Head of caudate nucleus (tissue), 42 donors: ENCODE measurements around the gene SLC45A1.

Source experiments
- DNase-seq, 42 donors: peaks; one replicate each; pipeline versions ENCODE4 v3.0.0 to v3.0.0-alpha.2; 2020 to 2021; ENCODE audit warnings: mixed read lengths in 7 of 42
- intact Hi-C: fragments of 100-400 bp; cut with DNase I; formaldehyde crosslinking; loops from one replicate; pipeline ENCODE4 v1.15.0; 2022

The SLC45A1 gene

GRCh38 chr1:8303141-8303540 lies 14.8 kb upstream of the SLC45A1 start:
- intact Hi-C loops, result no loop called here
- DNase-seq, result no peak

- no peak for DNase-seq
- intact Hi-C loops, result no loop called here
Measured at GRCh38 chr1:8303876-8304275, 14.0 kb upstream of the SLC45A1 start.

GRCh38 chr1:8307628-8308027 lies 10.3 kb upstream of the SLC45A1 start:
- intact Hi-C loops, result no loop called here
- DNase-seq, result peak in 1 of 42 donors; percentile 12

GRCh38 chr1:8311068-8311718 lies 6.7 kb upstream of the SLC45A1 start:
- intact Hi-C loops, result no loop called here
- DNase-seq, result no peak

- intact Hi-C loops, result no loop called here
- DNase-seq, result no peak
Measured at GRCh38 chr1:8312235-8313218, 5.4 kb upstream of the SLC45A1 start.

GRCh38 chr1:8313231-8313630 lies 4.7 kb upstream of the SLC45A1 start:
- intact Hi-C loops, result no loop called here
- no peak for DNase-seq

GRCh38 chr1:8314346-8315280 lies 3.3 kb upstream of the SLC45A1 start:
- intact Hi-C loops, result no loop called here
- peak; percentile 53 to 92 (median 79) for DNase-seq

GRCh38 chr1:8315573-8316475 lies 2.1 kb upstream of the SLC45A1 start:
- no peak for DNase-seq
- intact Hi-C loops, result loop anchor here (2.0 kb wide), 1 partner anchor 287 kb away; no protein-coding TSS in a partner anchor

- peak in 13 of 42 donors; percentile 8 to 51 (median 25) for DNase-seq
- intact Hi-C loops, result no loop called here
Measured at GRCh38 chr1:8318436-8318835, 522 bp downstream of the SLC45A1 start.

GRCh38 chr1:8321612-8322011 lies 3.7 kb downstream of the SLC45A1 start:
- intact Hi-C loops, result no loop called here

GRCh38 chr1:8323706-8324105 lies 5.8 kb downstream of the SLC45A1 start:
- intact Hi-C loops, result no loop called here
- no peak for DNase-seq

More at GRCh38 chr1:8321612-8322011, 3.7 kb downstream of the SLC45A1 start:
- DNase-seq, result no peak

GRCh38 chr1:8324176-8324810 lies 6.4 kb downstream of the SLC45A1 start:
- intact Hi-C loops, result no loop called here
- DNase-seq, result no peak

GRCh38 chr1:8325771-8326170 lies 7.9 kb downstream of the SLC45A1 start:
- DNase-seq, result no peak
- intact Hi-C loops, result no loop called here

GRCh38 chr1:8326265-8326664 lies 8.4 kb downstream of the SLC45A1 start:
- DNase-seq, result no peak

GRCh38 chr1:8328271-8328670 lies 10.4 kb downstream of the SLC45A1 start:
- DNase-seq, result no peak
- intact Hi-C loops, result no loop called here

More at GRCh38 chr1:8326265-8326664, 8.4 kb downstream of the SLC45A1 start:
- intact Hi-C loops, result no loop called here

GRCh38 chr1:8329439-8329838 lies 11.5 kb downstream of the SLC45A1 start:
- intact Hi-C loops, result no loop called here
- DNase-seq, result no peak

GRCh38 chr1:8329858-8330257 lies 11.9 kb downstream of the SLC45A1 start:
- DNase-seq, result no peak
- intact Hi-C loops, result no loop called here
